Endothelial cell of umbilical vein (primary cell): ENCODE results near the gene SMOC2. TPM values are rescaled to one million over a fixed set of nuclear protein-coding genes. Genes with fewer than 3 reads are reported as not detected.

ENCODE experiments used
- BruUV-seq: library from RNA; stranded (reverse); fragments of 400-500 nt; replicated peaks from 2 replicates; lab custom pipeline; 2021; lab: Mats Ljungman, UMichigan
- CTCF ChIA-PET: fragments of 300-600, 350-600 bp; sonication (Branson Sonifier 250); formaldehyde crosslinking; loops from one replicate; lab custom pipeline; 2021; ENCODE audit warnings: antibody characterized with exemption, inconsistent platforms; lab: Charles Lee
- POLR2A ChIA-PET: fragments of 300-600, 350-600 bp; sonication (Branson Sonifier 250); formaldehyde crosslinking; loops from one replicate; lab custom pipeline; 2021; ENCODE audit warnings: antibody characterized with exemption, inconsistent platforms; lab: Charles Lee
- DNase-seq: peaks from one replicate; pipeline ENCODE4 v3.0.0-alpha.2; 2011; ENCODE audit warnings: low read depth, low spot score
- FAIRE-seq: peaks from 2 replicates; lab custom pipeline; 2011; peaks lifted over from hg19 to GRCh38; lab: Jason Lieb, UNC
- H2AFZ ChIP-seq: 2 replicates; pipeline ENCODE4 v1.6.0; 2012; ENCODE audit warnings: low read depth, low read length, control low read depth, inconsistent platforms
- H3K27ac ChIP-seq: 2 replicates; pipeline ENCODE4 v1.5.1; 2011; ENCODE audit warnings: low read depth, mild to moderate bottlenecking, control low read depth, low read length, moderate library complexity; ENCODE audit not compliant: insufficient read depth
- H3K27me3 ChIP-seq, 2 experiments: 2 replicates each; pipeline versions ENCODE4 v1.6.0 to v1.6.1; 2011; ENCODE audit warnings: low read length in 2 of 2, mixed read lengths in 1 of 2; ENCODE audit not compliant: control insufficient read depth in 2 of 2, insufficient read depth in 2 of 2
- H3K36me3 ChIP-seq, 2 experiments: 2 replicates in 1 of 2; 3 replicates in 1 of 2; pipeline ENCODE4 v1.5.1; 2011; ENCODE audit warnings: low read length in 2 of 2, mild to moderate bottlenecking in 1 of 2, moderate library complexity in 1 of 2; ENCODE audit not compliant: control insufficient read depth in 2 of 2, insufficient read depth in 2 of 2; ENCODE audit errors: extremely low read depth in 1 of 2
- H3K4me1 ChIP-seq: 3 replicates; pipeline ENCODE4 v1.5.1; 2011; ENCODE audit warnings: mild to moderate bottlenecking, low read length; ENCODE audit not compliant: control insufficient read depth, insufficient read depth; ENCODE audit errors: extremely low read depth
- H3K4me2 ChIP-seq: 2 replicates; pipeline ENCODE4 v1.6.1; 2011; ENCODE audit warnings: low read length, control low read depth, mixed read lengths; ENCODE audit not compliant: insufficient read depth
- H3K4me3 ChIP-seq, 3 experiments: fragments of 200-600 bp in 1 of 3; sonication (generic), shearing (Covaris generic) in 1 of 3; replicated peaks in 1 of 3; 2 replicates each; pipeline ENCODE4 v1.5.1; 2011 to 2016; ENCODE audit warnings: control low read depth in 3 of 3, low read length in 3 of 3, mild to moderate bottlenecking in 2 of 3, inconsistent platforms in 1 of 3, low read depth in 1 of 3, moderate library complexity in 1 of 3; ENCODE audit not compliant: insufficient read depth in 1 of 3
- H3K79me2 ChIP-seq: 2 replicates; pipeline ENCODE4 v1.6.0; 2012; ENCODE audit warnings: low read length, inconsistent platforms; ENCODE audit not compliant: control insufficient read depth, insufficient read depth
- H3K9ac ChIP-seq: replicated peaks from 2 replicates; pipeline ENCODE3; 2011; ENCODE audit warnings: low read length, control low read depth; ENCODE audit not compliant: insufficient read depth; ENCODE audit errors: extremely low read depth
- H3K9me1 ChIP-seq: replicated peaks from 3 replicates; pipeline ENCODE4 v1.6.0; 2011; ENCODE audit warnings: mild to moderate bottlenecking, low read length; ENCODE audit not compliant: control insufficient read depth, insufficient read depth; ENCODE audit errors: extremely low read depth
- H3K9me3 ChIP-seq: replicated peaks from 2 replicates; pipeline ENCODE4 v1.5.1; 2012; ENCODE audit warnings: low read length, inconsistent platforms; ENCODE audit not compliant: control insufficient read depth, insufficient read depth
- H4K20me1 ChIP-seq: replicated peaks from 2 replicates; pipeline ENCODE3; 2011; ENCODE audit warnings: mild to moderate bottlenecking, low read length; ENCODE audit not compliant: control insufficient read depth, insufficient read depth; ENCODE audit errors: extremely low read depth
- CTCF ChIP-seq, 2 donors: IDR thresholded peaks; 1 replicate in 1 of 2; 2 replicates in 1 of 2; pipeline ENCODE4 v1.5.1; 2011; ENCODE audit warnings: low read length in 2 of 2, mild to moderate bottlenecking in 2 of 2, moderate library complexity in 2 of 2, control low read depth in 1 of 2, inconsistent platforms in 1 of 2, low read depth in 1 of 2; ENCODE audit not compliant: insufficient read depth in 1 of 2; ENCODE audit errors: extremely low read depth in 1 of 2
- EZH2 ChIP-seq: IDR thresholded peaks from 2 replicates; pipeline ENCODE4 v1.6.1; 2012; ENCODE audit warnings: borderline replicate concordance, low read depth, mild to moderate bottlenecking, moderate library complexity, low read length, inconsistent platforms; ENCODE audit not compliant: severe bottlenecking
- FOS ChIP-seq: IDR thresholded peaks from 2 replicates; pipeline ENCODE4 v1.6.1; 2011; ENCODE audit warnings: mild to moderate bottlenecking, low read length, moderate library complexity, borderline replicate concordance; ENCODE audit not compliant: insufficient read depth
- GATA2 ChIP-seq: IDR thresholded peaks from 2 replicates; pipeline ENCODE4 v1.7.0; 2011; ENCODE audit warnings: low read depth, mild to moderate bottlenecking, moderate library complexity, mixed read lengths, low read length; ENCODE audit not compliant: insufficient read length, insufficient read depth
- JUN ChIP-seq: IDR thresholded peaks from 2 replicates; pipeline ENCODE4 v1.6.1; 2011; ENCODE audit warnings: borderline replicate concordance, low read depth; ENCODE audit not compliant: insufficient read length, insufficient read depth
- MAX ChIP-seq: IDR thresholded peaks from 2 replicates; pipeline ENCODE4 v1.6.1; 2011; ENCODE audit not compliant: insufficient read depth, insufficient read length
- MYC ChIP-seq: IDR thresholded peaks from one replicate; pipeline ENCODE4 v1.6.1; 2011; ENCODE audit warnings: mild to moderate bottlenecking, low read depth, low read length
- POLR2A ChIP-seq: IDR thresholded peaks from 2 replicates; pipeline ENCODE4 v1.6.1; 2012; ENCODE audit warnings: low read depth, mild to moderate bottlenecking, control low read depth, low read length
- POLR2AphosphoS5 ChIP-seq: IDR thresholded peaks from 2 replicates; pipeline ENCODE4 v1.6.1; 2012; ENCODE audit warnings: low read depth, mild to moderate bottlenecking, control low read depth, low read length, moderate library complexity; ENCODE audit not compliant: insufficient read depth
- dilution Hi-C: fragments of 300-500 bp; cut with MboI; formaldehyde crosslinking; loops from one replicate; pipeline ENCODE4 v1.15.0; 2019; ENCODE audit warnings: low sequenced_read_pairs; ENCODE audit not compliant: extremely low pct_ligation_motif_present
- intact Hi-C: fragments of 100-400 bp; cut with micrococcal nuclease; formaldehyde crosslinking; loops from one replicate; pipeline ENCODE4 v1.10.0; 2022
- polyA plus RNA-seq, 4 experiments: library from polyadenylated mRNA; depleted of rRNA in 3 of 4; stranded (reverse) in 3 of 4; unstranded in 1 of 4; fragments of >200 nt; gene quantifications; 2 replicates each; pipeline versions ENCODE4 v1.2.1 to v1.2.3, GENCODE V29; 2011 to 2012; ENCODE audit warnings: missing spikeins in 1 of 4
- total RNA-seq: library from RNA; stranded (reverse); gene quantifications from 2 replicates; pipeline ENCODE4 v1.2.3, GENCODE V29; 2021

The SMOC2 gene
- total and polyA plus RNA-seq, 2 donors (not counting 3 experiments of a cell fraction or from before 2014, with no cell fraction given) = not detected

- intact Hi-C loops = no loop called here
- Histone ChIP-seq H2AFZ (no peak overlapping the region), H3K9me3 (peaks cover 3% of the 10 kb centered on the region), H3K4me1 (no peaks in the 10 kb centered on the region), H3K4me3 (no peak overlapping the region), H3K4me2 (no peak overlapping the region), H3K9ac (no peak overlapping the region), H3K27ac (no peak overlapping the region), H3K36me3 (no peaks in the 10 kb centered on the region), H3K9me1 (no peaks in the 10 kb centered on the region), H3K27me3 (no peaks in the 10 kb centered on the region), H4K20me1 (no peaks in the 10 kb centered on the region), H3K79me2 (no peaks in the 10 kb centered on the region)
- no peak for DNase-seq
- ChIA-PET CTCF (no interaction called here), POLR2A (no interaction called here)
- dilution Hi-C loops = no loop called here
- BruUV-seq = no TSS peak
- no peak for FAIRE-seq
- no peak for TF ChIP-seq POLR2AphosphoS5
- TF ChIP-seq MYC = no peak
- no peak for TF ChIP-seq EZH2
- no peak for TF ChIP-seq MAX
- TF ChIP-seq JUN = no peak
- TF ChIP-seq POLR2A = no peak
- TF ChIP-seq GATA2 = no peak
- TF ChIP-seq CTCF (IDR thresholded peaks at IDR 0.05; ENCODE audit: extremely low read depth in 1 of 2, insufficient read depth in 1 of 2, low read depth in 1 of 2, low read length in 2 of 2) = no peak
- TF ChIP-seq FOS = no peak
Measured at GRCh38 chr6:168619560-168620314, 178.8 kb downstream of the SMOC2 start.
